Measurements from ENCODE around the gene ACOT7.
"Not testable (repeated sequence)": the region's sequence is repeated elsewhere in the genome, so short reads cannot be mapped to it uniquely, and the experiment has no call there.

ACOT7 gene
- 8.4 reads per million, percentile 28 among the genes with 10 or more reads in this experiment for total RNA-seq

DNA sequence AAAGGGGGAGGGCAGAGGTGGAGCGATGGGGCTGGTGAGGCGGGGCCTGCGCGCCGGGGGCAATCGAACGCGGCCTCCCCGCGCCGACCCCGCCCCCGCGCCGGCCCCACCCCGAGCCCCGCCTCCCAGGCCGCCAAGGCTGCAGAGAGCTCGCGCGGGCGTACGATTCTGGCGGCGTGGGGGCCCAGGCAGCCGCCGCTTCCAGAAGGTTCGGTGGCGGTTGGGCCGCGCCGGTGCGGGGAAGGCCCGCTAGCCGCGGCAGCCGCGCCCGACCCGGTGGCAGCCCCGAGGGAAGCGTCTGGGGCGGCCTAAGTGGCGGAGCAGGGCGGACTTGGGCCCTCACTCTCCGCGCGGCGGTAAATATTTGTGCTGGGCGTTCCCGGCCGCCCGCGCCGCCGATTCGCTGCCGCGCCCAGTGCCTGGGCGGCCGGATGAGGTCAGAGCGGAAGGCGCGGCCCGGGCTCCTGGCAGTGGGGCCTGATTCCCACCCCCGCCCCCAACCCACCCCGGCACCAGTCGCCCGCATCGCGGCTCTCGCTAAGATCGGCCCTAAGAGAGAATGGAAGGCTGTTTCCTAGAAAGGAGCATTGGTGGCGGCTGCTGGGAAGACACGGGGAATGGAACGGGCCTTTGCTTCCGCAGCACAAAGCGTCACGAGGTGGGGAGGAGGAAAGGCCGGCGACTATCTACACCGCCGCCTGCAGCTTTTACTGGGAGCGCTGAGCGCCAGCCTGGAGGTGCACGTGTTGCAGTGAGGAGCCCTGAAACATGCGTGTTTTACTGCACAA is at the start of gene ACOT7:
Gene ACOT7, minus strand, starts transcription at position 368 of the 788 bp plus-strand sequence. CDS start 368 bp downstream, outside the sequence.
- peak; percentile 84 for DNase-seq

- DNase-seq: no peak
Observed at GRCh38 chr1:6441586-6441985, 48.0 kb upstream of the ACOT7 start.

DNA sequence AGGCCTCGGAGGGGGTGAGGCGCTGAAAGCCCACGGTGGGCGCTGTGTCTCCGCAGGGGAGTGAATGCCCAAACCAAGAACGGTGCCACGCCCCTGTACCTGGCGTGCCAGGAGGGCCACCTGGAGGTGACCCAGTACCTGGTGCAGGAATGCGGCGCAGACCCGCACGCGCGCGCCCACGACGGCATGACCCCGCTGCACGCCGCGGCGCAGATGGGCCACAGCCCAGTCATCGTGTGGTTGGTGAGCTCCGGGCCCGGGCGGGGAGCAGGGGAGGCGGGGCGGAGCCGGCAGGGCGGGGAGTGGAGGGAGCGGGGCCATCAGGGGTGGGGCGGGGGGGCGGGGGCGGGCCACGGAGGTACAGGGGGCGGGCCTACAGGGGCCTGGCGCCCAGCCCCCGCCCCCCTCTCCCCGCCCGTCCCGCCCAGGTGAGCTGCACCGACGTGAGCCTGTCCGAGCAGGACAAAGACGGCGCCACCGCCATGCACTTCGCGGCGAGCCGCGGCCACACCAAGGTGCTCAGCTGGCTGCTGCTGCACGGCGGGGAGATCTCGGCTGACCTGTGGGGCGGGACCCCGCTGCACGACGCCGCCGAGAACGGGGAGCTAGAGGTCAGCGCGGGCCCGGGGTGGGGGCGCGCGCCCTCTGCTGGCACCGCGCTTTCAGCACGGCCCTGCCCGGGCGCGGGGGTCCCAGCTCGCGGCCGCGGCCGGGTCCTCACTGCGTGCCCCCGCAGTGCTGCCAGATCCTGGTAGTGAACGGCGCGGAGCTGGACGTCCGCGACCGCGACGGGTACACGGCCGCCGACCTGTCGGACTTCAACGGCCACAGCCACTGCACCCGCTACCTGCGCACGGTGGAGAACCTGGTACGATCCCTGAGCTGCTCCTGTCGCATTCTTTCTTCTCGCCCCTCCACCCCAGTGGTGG is 46.9 kb upstream of the ACOT7 start:
- peak; percentile 59 for DNase-seq

- peak; percentile 64 for DNase-seq
Observed at GRCh38 chr1:6438047-6438525, 44.5 kb upstream of the ACOT7 start.

- DNase-seq: not testable (repeated sequence)
Observed at GRCh38 chr1:6437012-6437700, 43.6 kb upstream of the ACOT7 start.

- DNase-seq: not testable (repeated sequence)
Observed at GRCh38 chr1:6436277-6436676, 42.7 kb upstream of the ACOT7 start.

GRCh38 chr1:6435547-6435946 is 42.0 kb upstream of the ACOT7 start:
- no peak for DNase-seq

GRCh38 chr1:6435129-6435528 is 41.6 kb upstream of the ACOT7 start:
- DNase-seq: no peak

- DNase-seq: no peak
Observed at GRCh38 chr1:6434186-6434585, 40.6 kb upstream of the ACOT7 start.

- not testable (repeated sequence) for DNase-seq
Observed at GRCh38 chr1:6431645-6432579, 38.3 kb upstream of the ACOT7 start.

DNA sequence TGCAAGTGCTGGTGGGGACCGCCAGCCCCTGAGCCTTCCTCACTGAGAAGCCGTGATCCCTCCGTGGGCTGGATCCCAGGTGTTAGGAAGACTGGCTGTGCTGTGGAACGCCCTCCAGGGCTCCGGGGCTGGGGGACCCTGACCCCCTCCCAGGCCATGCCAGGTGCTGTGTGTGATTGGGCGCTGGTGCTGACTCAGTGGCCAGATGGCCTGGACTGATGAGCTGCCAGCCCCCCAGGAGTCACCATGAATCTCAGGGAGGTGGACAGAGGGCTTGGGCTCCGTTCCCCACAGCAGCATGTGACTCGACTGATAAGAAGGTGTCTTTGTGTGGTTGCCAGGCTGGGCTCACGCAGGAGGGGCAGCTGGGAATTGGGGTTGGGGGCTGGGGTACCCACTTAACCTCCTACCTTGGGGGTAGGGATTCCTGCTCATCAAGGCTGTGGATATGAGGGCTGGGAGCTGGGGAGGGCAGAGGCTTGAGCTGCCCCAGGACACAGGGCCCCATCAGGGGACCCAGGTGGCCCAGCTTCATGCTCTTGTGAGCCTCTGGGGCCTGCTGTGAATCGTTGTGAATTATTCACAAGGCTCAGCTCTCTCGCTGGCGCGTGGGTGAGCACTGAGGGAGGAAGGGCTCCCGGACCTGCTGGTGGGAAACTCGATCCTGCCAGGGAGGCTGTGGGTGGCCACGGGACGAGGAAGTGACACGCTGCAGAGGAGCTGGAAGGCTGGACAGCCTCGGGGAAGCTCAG is 36.3 kb upstream of the ACOT7 start:
- DNase-seq: not testable (repeated sequence)

DNA sequence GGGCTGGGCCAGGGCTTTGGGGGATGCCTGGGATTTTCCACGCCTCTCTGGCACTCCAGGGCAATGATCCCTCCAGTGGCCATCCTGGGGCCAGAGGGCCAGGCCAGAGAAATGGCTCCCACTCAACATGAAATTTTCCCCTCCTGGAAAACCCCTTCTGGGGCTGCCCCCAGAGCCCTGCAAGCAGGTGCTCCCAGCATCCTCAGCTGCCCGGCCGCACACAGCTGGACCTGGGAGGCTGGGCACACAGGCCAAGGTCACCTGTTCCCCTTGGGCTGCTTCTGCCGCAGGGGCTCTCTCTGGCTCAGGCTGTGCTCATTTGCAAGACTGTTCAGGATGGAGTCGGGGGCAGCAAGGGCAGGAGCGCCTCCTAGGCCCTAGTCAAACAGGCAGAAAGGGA is 34.9 kb upstream of the ACOT7 start:
- not testable (repeated sequence) for DNase-seq

DNA sequence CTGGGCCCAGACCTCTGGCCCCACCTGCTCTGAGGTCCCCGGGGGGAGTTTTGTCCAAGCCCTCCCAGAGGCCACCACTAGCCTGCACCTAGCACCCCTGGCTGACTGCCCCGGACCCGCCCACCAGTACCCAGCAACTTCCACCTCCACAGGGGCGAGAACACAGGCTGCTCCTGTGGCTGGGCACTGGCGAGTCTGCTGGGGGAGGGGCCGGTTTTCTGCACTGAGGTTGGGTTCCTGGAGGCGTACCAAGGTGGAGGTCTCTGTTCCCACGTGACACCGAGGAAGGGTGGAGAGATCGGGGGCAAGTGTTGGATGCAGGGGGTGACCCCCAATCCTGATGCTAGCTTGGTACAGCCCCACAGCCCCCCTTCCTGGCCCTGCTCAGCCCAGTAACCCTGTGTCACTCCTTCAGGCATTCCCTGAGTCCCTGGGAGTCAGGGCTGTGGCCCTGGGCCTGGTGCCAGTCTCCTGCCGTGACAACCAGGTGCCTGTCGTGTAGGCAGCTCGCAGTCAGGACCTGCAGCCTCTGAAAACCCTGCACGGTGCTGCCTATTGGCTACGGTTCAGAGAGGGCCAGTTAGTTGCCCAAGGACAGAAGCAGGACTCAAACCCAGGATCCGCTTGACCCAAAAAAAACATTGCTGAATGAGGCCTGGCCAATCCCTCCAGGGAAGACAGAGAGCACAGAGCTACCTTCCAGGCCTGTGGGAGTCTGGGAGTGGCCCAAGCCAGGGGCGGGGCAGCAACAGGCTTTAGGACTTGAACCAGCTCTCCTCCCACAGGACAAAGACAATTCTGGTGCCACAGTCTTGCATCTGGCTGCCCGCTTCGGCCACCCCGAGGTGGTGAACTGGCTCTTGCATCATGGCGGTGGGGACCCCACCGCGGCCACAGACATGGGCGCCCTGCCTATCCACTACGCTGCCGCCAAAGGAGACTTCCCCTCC is 34.1 kb upstream of the ACOT7 start:
- DNase-seq: no peak

- DNase-seq: no peak
Observed at GRCh38 chr1:6426972-6427350, 33.4 kb upstream of the ACOT7 start.

DNA sequence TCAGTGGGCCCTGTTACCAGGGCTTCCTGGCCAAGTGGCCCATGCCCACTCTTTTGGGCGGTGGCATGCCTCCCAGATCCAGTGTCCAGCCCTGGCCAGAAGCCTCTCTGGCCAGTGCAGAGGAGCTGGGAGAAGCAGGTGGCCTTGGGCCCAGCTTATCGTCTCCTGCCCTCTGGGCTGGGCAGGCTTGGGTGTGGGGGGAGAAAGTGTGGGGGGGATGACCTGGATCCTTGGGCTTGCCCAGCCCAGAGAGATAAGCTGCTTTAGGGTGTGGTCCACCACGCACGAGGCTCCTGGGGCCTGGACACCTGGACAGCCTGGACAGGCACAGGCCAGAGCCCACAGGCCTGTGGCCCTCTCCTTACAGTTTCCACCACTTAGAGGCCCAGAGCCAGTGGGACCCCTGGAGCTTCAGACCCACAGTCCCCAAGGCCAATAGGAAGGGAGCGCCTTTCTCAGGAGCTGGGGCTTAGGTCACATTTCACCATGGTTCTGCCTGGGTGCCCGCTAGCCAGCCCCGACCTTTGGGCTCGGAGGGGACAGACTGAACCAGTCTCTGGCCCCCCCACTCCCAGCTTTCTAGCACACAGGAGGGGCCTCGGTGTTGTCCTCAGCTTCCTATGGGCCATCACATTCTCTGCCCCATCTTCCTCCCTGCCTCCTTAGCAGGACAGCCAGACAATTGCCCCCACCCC is 32.9 kb upstream of the ACOT7 start:
- DNase-seq: no peak

DNA sequence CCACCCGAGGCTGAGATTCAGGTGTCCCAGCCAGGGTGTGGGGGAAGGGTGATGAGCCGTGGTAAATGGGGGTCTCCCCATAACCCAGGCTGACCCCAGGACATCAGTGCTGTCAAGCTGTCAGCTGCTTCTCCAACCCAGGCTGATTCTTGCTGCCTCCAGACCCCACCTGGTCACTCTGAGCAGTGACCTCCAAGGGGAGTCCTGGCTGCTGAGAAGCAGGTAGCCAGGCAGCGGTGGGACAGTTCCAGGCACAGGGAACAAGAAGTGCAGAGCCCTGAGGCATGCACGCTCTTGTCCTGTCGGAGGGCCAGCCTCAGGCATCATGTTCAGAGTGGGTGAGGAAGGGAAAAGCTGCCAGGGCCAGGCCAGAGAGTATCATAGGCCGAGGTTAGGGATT is 32.1 kb upstream of the ACOT7 start:
- no peak for DNase-seq

DNA sequence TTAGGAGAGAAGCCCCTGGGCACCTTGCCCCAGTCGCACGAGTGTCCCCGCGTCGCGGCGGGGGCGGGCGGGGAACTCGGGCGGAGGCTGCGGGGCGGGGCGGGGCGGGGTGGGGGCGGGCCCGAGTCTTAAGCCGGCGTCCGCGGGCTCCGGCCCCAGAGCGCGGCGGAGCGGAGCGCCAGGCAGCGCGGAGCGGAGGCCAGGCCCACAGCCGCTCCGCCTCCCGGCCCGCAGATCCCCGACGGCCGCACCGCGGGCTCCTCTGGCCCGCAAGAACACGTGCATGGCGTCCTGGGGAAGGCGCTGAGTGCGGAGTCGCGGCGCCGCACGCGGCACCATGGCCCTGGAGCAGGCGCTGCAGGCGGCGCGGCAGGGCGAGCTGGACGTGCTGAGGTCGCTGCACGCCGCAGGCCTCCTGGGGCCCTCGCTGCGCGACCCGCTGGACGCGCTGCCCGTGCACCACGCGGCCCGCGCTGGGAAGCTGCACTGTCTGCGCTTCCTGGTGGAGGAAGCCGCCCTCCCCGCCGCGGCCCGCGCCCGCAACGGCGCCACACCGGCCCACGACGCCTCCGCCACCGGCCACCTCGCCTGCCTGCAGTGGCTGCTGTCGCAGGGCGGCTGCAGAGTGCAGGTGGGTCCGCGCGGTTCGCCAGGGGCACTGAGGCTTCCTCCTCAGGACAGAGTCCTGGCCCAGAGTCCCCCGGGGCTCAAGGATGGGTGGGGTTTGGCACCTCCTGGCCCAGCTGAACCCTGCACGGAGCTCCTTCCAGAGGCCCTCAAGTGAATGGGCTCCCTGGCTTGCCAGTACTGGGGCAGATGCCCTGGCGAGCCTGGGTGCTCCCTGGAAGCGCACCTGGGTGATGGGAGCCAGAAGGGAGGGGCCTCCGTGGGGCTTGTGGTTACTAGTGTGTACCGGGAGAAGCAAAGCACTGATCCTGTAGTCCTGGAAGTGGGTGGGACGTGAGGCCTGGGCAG is 31.3 kb upstream of the ACOT7 start, which contains the start of gene ESPN:
Gene ESPN, plus strand, starts transcription at position 158 of the 975 bp plus-strand sequence. Its CDS starts 180 bp downstream, at position 338.
- DNase-seq: no peak
